Activated T-helper 1 cell treated with Interleukin-2 at 50 U/mL for 16 hours (primary cell): ENCODE measurements around the gene KRTAP12-3.
"Not testable (repeated sequence)": the region's sequence is repeated elsewhere in the genome, so short reads cannot be mapped to it uniquely, and the experiment has no call there.

Source experiments
- DNase-seq: peaks from one replicate; pipeline ENCODE4 v3.0.0-alpha.2; 2020; ENCODE audit warnings: low read depth

The KRTAP12-3 gene

DNA sequence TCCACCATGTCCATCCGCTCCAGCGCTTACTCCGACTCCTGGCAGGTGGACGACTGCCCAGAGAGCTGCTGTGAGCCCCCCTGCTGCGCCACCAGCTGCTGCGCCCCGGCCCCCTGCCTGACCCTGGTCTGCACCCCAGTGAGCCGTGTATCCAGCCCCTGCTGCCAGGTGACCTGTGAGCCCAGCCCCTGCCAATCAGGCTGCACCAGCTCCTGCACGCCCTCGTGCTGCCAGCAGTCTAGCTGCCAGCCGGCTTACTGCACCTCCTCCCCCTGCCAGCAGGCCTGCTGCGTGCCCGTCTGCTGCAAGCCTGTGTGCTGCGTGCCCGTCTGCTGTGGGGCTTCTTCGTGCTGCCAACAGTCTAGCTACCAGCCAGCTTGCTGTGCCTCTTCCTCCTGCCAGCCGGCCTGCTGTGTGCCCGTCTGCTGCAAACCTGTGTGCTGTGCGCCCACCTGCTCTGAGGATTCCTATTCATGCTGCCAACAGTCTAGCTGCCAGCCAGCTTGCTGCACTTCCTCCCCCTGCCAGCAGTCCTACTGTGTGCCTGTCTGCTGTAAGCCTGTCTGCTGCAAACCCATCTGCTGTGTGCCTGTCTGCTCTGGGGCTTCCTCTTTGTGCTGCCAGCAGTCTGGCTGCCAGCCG is 30.4 kb upstream of the KRTAP12-3 start:
- not testable (repeated sequence) for DNase-seq

- DNase-seq, result not testable (repeated sequence)
Measured at GRCh38 chr21:44627831-44628233, 29.9 kb upstream of the KRTAP12-3 start.

GRCh38 chr21:44628707-44629391 is 28.9 kb upstream of the KRTAP12-3 start:
- no peak for DNase-seq

DNA sequence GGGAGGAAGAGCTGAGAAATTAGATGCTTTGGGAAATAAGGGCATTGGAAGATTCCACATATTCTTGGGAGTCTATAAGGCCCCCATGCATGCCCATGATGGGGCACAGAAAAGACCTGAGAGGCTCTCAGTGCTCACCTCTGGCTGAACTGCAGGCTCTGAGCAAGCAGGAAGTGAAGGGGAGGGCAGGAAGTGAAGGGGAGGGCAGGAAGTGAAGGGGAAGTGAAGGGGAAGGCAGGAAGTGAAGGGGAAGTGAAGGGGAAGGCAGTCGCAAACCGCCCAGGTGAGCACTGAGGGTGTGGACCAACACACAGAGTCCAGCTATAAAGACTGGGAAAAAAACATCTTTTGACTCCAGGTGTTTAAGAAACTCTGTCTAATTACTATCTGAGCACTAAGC is 27.3 kb upstream of the KRTAP12-3 start:
- no peak for DNase-seq

GRCh38 chr21:44632067-44632466 is 25.7 kb upstream of the KRTAP12-3 start:
- no peak for DNase-seq

- no peak for DNase-seq
Measured at GRCh38 chr21:44636209-44637017, 21.3 kb upstream of the KRTAP12-3 start.

DNA sequence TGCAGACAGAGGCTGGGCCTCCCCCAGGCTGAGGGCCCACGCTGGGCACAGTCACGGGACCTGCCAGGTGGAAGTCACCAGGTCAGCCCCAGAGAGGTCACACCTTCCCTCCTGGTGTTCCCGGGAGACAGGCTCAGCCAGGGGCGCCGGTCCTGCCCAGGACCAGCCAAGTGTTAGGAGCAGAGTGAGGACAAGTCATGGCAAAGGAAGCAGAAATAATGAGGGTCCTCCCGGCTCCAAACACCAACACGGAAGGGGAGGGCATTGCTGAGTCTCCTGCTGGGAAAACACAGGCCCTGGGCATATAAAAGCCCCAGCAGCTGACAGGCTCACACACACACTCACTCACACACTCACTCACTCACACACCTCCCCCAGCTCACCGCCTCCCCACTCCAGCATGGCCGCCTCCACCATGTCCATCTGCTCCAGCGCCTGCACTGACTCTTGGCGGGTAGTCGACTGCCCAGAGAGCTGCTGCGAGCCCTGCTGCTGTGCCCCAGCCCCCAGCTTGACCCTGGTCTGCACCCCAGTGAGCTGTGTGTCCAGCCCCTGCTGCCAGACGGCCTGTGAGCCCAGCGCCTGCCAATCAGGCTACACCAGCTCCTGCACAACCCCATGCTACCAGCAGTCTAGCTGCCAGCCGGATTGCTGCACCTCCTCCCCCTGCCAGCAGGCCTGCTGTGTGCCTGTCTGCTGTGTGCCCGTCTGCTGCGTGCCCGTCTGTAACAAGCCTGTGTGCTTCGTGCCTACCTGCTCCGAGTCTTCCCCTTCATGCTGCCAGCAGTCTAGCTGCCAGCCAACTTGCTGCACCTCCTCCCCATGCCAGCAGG is 20.5 kb upstream of the KRTAP12-3 start, which contains the start of gene KRTAP10-10:
TSS of gene KRTAP10-10 (plus strand) at position 339 of the 833 bp plus-strand sequence. CDS start at position 401, 62 bp downstream.
- DNase-seq, result no peak

DNA sequence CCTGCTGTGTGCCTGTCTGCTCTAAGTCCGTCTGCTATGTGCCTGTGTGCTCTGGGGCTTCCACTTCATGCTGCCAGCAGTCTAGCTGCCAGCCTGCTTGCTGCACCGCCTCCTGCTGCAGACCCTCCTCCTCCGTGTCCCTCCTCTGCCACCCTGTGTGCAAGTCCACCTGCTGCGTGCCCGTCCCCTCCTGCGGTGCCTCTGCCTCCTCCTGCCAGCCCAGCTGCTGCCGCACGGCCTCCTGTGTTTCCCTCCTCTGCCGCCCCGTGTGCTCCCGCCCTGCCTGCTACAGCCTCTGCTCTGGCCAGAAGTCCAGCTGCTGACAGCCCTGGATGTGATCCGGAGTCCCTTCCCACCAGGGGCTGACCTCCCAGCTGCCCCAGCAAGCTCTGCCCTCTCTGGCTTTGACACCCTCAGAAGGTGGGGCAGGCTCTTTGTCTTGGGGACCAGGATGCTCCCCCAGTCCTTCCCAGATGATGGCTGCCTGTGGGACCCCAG is 19.8 kb upstream of the KRTAP12-3 start:
- DNase-seq, result not testable (repeated sequence)

DNA sequence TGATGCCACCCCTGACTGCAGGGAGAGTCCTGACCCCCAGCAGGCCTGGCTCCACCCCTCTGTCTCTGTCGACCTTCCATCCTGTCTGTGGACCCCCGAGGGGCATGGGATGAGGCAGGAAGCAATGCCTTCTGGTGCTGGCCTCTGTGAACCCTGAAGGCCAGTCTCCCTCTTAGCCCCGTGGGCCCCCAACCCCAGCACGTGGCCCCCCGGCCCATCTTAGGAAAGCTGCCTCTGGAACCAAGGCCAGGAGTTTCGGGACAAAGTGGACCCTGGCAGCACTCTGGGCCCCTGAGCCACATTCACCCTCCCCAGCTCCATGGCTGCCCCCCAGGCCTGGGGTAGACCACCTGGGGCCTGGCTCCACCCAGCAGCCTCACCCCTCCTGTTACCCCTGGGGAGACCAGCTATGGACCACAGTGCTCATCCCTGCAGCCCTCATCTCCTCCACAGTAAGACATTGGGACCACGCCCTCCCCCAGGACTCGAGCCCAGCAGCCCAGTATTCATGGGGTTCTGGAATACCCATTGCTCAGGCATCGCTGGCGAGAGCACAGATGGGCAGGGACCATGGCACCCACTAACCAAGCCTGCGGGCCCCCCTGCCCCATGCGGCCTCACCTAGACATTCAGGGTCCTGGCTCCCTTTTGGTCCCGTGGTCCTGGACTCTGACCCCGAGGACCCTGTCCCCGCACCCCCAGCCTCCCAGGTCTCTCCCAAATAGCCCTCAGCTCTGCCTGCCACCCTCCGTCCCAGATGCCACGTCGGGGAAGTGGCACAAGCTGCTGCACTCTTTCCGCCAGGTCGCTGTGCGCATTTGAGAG is 19.0 kb upstream of the KRTAP12-3 start:
- DNase-seq, result not testable (repeated sequence)

DNA sequence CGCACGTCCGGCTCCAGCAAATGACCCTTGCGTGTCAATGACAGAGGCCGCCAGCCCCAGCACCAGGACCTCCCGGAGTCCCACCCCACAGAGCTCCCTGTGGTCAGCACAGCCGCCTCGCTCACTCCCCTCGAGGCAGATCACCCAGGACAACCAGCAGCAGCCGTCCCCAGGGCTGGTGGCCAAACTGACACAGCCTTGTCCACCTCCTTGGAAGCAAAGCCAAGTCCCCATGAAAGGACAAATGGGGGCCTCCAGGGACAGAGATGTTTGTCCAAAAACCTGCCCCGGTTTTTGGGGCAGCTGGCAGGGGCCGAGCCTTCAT is 18.4 kb upstream of the KRTAP12-3 start:
- no peak for DNase-seq

DNA sequence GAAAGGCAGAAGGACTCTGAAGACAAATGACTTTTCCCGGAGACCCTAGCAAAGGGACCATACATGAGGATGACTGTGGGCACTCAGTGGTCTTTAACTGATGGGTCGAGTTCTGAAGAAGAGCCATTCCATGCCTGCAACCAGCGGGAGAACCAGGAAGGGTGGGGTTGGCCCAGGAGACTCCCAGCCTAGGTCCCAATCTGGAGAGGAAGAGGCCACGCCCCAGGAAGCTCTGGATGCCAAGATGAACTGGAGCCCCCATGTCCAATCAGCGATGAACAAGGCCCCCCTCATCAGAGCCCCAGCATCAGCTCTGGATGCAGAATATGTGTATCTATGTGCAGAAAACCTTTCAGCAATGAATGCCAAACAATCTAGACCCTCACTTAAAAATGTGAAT is 17.0 kb upstream of the KRTAP12-3 start:
- no peak for DNase-seq

- no peak for DNase-seq
Measured at GRCh38 chr21:44643741-44644310, 13.9 kb upstream of the KRTAP12-3 start.

- no peak for DNase-seq
Measured at GRCh38 chr21:44644878-44645277, 12.9 kb upstream of the KRTAP12-3 start.

DNA sequence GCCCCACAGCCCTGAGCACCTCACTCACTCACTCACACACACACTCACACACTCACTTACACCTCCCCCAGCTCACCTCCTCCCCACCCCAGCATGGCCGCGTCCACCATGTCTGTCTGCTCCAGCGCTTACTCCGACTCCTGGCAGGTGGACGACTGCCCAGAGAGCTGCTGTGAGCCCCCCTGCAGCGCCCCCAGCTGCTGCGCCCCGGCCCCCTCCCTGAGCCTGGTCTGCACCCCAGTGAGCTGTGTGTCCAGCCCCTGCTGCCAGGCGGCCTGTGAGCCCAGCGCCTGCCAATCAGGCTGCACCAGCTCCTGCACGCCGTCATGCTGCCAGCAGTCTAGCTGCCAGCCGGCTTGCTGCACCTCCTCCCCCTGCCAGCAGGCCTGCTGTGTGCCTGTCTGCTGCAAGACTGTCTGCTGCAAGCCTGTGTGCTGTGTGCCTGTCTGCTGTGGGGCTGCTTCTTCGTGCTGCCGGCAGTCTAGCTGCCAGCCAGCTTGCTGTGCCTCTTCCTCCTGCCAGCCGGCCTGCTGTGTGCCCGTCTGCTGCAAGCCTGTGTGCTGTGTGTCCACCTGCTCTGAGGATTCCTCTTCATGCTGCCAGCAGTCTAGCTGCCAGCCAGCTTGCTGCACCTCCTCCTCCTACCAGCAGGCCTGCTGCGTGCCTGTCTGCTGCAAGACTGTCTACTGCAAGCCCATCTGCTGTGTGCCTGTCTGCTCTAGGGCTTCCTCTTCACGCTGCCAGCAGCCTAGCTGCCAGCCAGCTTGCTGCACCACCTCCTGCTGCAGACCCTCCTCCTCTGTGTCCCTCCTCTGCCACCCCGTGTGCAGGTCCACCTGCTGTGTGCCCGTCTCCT is 11.1 kb upstream of the KRTAP12-3 start, which contains the start of gene KRTAP10-11:
TSS of gene KRTAP10-11 (plus strand) at position 49 of the 856 bp plus-strand sequence. CDS start at position 94, 45 bp downstream.
- not testable (repeated sequence) for DNase-seq

DNA sequence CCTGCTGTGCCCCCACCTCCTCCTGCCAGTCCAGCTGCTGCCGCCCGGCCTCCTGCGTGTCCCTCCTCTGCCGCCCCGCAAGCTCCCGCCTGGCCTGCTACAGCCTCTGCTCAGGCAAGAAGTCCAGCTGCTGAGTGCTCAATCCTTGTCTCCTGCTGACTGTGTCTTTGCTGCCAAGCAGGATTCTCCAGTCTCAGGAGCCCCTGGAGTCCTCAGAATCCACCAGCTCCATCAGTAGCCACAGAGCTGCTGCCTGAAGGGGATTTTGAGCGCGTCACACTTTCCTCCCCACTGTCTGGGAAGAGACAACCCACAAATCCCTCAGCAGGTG is 10.5 kb upstream of the KRTAP12-3 start:
- no peak for DNase-seq

- DNase-seq, result no peak
Measured at GRCh38 chr21:44648557-44649311, 9.0 kb upstream of the KRTAP12-3 start.

- DNase-seq, result no peak
Measured at GRCh38 chr21:44649521-44650100, 8.1 kb upstream of the KRTAP12-3 start.

DNA sequence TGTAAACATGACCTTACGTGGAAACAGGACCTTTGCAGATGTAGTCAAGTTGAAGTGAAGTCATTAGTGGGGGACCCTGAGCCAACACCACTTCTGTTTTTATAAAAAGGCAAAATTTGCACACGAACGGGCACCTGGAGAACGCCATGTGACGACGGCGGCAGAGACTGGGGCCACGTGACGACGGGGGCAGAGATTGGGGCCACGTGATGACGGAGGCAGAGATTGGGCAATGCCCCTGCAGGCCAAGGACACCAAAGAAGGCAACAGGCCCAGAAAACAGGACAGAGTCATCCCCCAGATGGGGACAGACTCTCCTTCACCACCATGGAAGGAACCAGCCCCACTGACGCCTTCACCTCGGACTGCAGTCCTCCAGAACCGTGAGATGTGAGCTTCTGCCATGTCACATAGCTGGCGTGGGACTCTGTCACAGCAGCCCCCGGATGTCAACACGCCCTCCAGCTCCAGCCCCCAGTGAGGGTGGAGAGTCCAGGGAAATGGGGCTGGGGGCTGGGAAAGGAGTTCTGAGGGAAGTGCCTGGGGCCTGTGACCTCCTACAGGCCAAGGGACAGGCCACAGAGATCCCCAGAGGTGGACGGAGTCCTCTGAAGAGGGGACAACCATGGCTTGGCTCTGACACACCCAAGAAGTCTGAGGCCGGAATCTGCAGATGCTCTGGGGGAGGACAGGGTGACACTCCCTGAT is 7.3 kb upstream of the KRTAP12-3 start:
- no peak for DNase-seq
